B cell (primary cell): ENCODE data around the gene C20orf173. TPM values are rescaled to one million over a fixed set of nuclear protein-coding genes. Genes with fewer than 3 reads are reported as not detected.
"Not testable (repeated sequence)": the region's sequence is repeated elsewhere in the genome, so short reads cannot be mapped to it uniquely, and the experiment has no call there.

ENCODE experiments used
- ATAC-seq: fragments of 200-7000 bp; cut with Tn5 transposase; one replicate; pipeline ENCODE4 v1.10.0; 2021; ENCODE audit warnings: low read depth, mild to moderate bottlenecking, moderate number of reproducible peaks, moderate library complexity
- CTCF ChIA-PET: fragments of 350-600 bp; sonication (Branson Sonifier 250); formaldehyde crosslinking; loops from one replicate; lab custom pipeline; 2021; ENCODE audit warnings: antibody characterized with exemption, inconsistent platforms; lab: Charles Lee
- POLR2A ChIA-PET: fragments of 350-600 bp; sonication (Branson Sonifier 250); formaldehyde crosslinking; loops from one replicate; lab custom pipeline; 2021; ENCODE audit warnings: antibody characterized with exemption; lab: Charles Lee
- DNase-seq: peaks from one replicate; pipeline ENCODE4 v3.0.0; 2013
- H2AFZ ChIP-seq: 2 replicates; pipeline ENCODE4 v1.6.1; 2012; ENCODE audit warnings: mild to moderate bottlenecking, low read depth, low read length; ENCODE audit not compliant: insufficient read depth, poor library complexity, severe bottlenecking
- H3K27ac ChIP-seq, 2 donors: 1 replicate in 1 of 2; 2 replicates in 1 of 2; pipeline ENCODE4 v1.5.1; 2012 to 2013; ENCODE audit warnings: low read length in 2 of 2, mild to moderate bottlenecking in 2 of 2, moderate library complexity in 1 of 2
- H3K27me3 ChIP-seq, 4 experiments: fragments of 200-600 bp in 1 of 4; sonication (generic) in 1 of 4; replicated peaks in 1 of 4; 1 replicate in 2 of 4; 2 replicates in 2 of 4; pipeline versions ENCODE4 v1.6.1 to v1.7.0; 2013 to 2016; ENCODE audit warnings: low read length in 3 of 4, mild to moderate bottlenecking in 2 of 4, mixed read lengths in 1 of 4, moderate library complexity in 1 of 4; ENCODE audit not compliant: insufficient read depth in 4 of 4, control insufficient read depth in 3 of 4; ENCODE audit errors: control extremely low read depth in 1 of 4
- H3K36me3 ChIP-seq, 2 experiments: replicated peaks in 1 of 2; 1 replicate in 1 of 2; 2 replicates in 1 of 2; pipeline versions ENCODE4 v1.6.1 to v1.7.1; 2013; ENCODE audit warnings: low read length in 1 of 2; ENCODE audit not compliant: insufficient read depth in 2 of 2, control insufficient read depth in 1 of 2; ENCODE audit errors: control extremely low read depth in 1 of 2, extremely low read depth in 1 of 2
- H3K4me1 ChIP-seq, 2 donors: fragments of 200-600 bp in 1 of 2; sonication (generic) in 1 of 2; 1 replicate in 1 of 2; 2 replicates in 1 of 2; pipeline versions ENCODE4 v1.5.1 to v1.6.1; 2013 to 2017; ENCODE audit warnings: low read length in 2 of 2; ENCODE audit not compliant: control insufficient read depth in 2 of 2, insufficient read depth in 2 of 2
- H3K4me2 ChIP-seq: replicated peaks from 2 replicates; pipeline ENCODE3; 2012; ENCODE audit warnings: mild to moderate bottlenecking, low read depth, low read length; ENCODE audit not compliant: poor library complexity, severe bottlenecking
- H3K4me3 ChIP-seq, 5 experiments: fragments of 200-600 bp in 1 of 5; sonication (generic) in 1 of 5; 1 replicate in 3 of 5; 2 replicates in 2 of 5; pipeline versions ENCODE4 v1.5.1 to v1.7.0; 2011 to 2016; ENCODE audit warnings: low read length in 4 of 5, mild to moderate bottlenecking in 4 of 5, low read depth in 2 of 5, control low read depth in 1 of 5, moderate library complexity in 1 of 5; ENCODE audit not compliant: insufficient read depth in 1 of 5; ENCODE audit errors: control extremely low read depth in 1 of 5, extremely low read depth in 1 of 5
- H3K79me2 ChIP-seq: fragments of 200-600 bp; sonication (generic); one replicate; pipeline ENCODE4 v1.6.0; 2016; ENCODE audit warnings: low read length; ENCODE audit not compliant: control insufficient read depth, insufficient read depth
- H3K9ac ChIP-seq: fragments of 200-600 bp; sonication (generic); 2 replicates; pipeline ENCODE4 v1.6.1; 2017; ENCODE audit warnings: mild to moderate bottlenecking, low read length, moderate library complexity
- H3K9me3 ChIP-seq, 3 donors: one replicate each; pipeline versions ENCODE4 v1.6.1 to v1.7.1; 2013; ENCODE audit warnings: low read length in 2 of 3; ENCODE audit not compliant: control insufficient read depth in 2 of 3, insufficient read depth in 1 of 3; ENCODE audit errors: control extremely low read depth in 1 of 3
- H4K20me1 ChIP-seq: 2 replicates; pipeline ENCODE4 v1.6.0; 2012; ENCODE audit warnings: mild to moderate bottlenecking, low read length; ENCODE audit not compliant: insufficient read depth, control insufficient read depth, poor library complexity, severe bottlenecking
- H3K27ac Mint-ChIP-seq: one replicate; pipeline ENCODE4 v1.8.0; 2021; ENCODE audit warnings: mixed read lengths
- H3K27me3 Mint-ChIP-seq: one replicate; pipeline ENCODE4 v1.8.0; 2021; ENCODE audit warnings: mixed read lengths
- H3K4me1 Mint-ChIP-seq: one replicate; pipeline ENCODE4 v1.8.0; 2021; ENCODE audit warnings: mixed read lengths
- H3K4me3 Mint-ChIP-seq: one replicate; pipeline ENCODE4 v1.8.0; 2021; ENCODE audit warnings: mixed read lengths
- H3K9me3 Mint-ChIP-seq: one replicate; pipeline ENCODE4 v1.8.0; 2022; ENCODE audit warnings: mixed read lengths; ENCODE audit not compliant: insufficient read depth
- EZH2 ChIP-seq: IDR thresholded peaks from 2 replicates; pipeline ENCODE4 v1.6.1; 2012; ENCODE audit warnings: borderline replicate concordance, low read depth, mild to moderate bottlenecking, moderate library complexity, low read length; ENCODE audit not compliant: insufficient read depth, poor library complexity, severe bottlenecking
- WGBS: methylation state at CpG from one replicate; pipeline ENCODE4 v1.1.5; 2013; ENCODE audit warnings: missing lambda C conversion rate; ENCODE audit not compliant: insufficient coverage; 5-methylcytosine and 5-hydroxymethylcytosine counted together
- intact Hi-C: fragments of 100-400 bp; cut with micrococcal nuclease; formaldehyde crosslinking; loops from one replicate; pipeline ENCODE4 v1.10.0; 2022
- polyA plus RNA-seq: library from polyadenylated mRNA; depleted of rRNA; stranded (reverse); fragments of >200 nt; gene quantifications from 2 replicates; pipeline ENCODE4 v1.2.3, GENCODE V29; 2012
- total RNA-seq, 2 donors: library from RNA; stranded (reverse); fragments of 120-200 nt in 1 of 2; gene quantifications; 1 replicate in 1 of 2; 2 replicates in 1 of 2; pipeline versions ENCODE4 v1.2.3 to v1.2.4, GENCODE V29; 2013 to 2022
- TF ChIP-seq, protein P1 (sequence below): fragments of 200-600 bp; IDR thresholded peaks from one replicate; pipeline ENCODE4 v1.8.0; 2022; ENCODE audit warnings: antibody characterized with exemption, mild to moderate bottlenecking

C20orf173 gene
- total and polyA plus RNA-seq, 2 donors (not counting 1 experiment from before 2014, with no cell fraction given), result not detected

GRCh38 chr20:35547329-35547728 lies 17.9 kb upstream of the C20orf173 start:
- Histone ChIP-seq H3K9ac (no peak overlapping the region), H2AFZ (no peak overlapping the region), H3K4me1 (peaks cover 3 to 8% of the 10 kb centered on the region in 2 donors), H3K27ac (no peak overlapping the region), H3K79me2 (no peaks in the 10 kb centered on the region), H3K9me3 (no peaks in the 10 kb centered on the region), H4K20me1 (no peaks in the 10 kb centered on the region), H3K4me3 (no peak overlapping the region), H3K4me2 (no peak overlapping the region), H3K36me3 (peaks cover 0 to 56% of the 10 kb centered on the region in 2 experiments), H3K27me3 (no peaks in the 10 kb centered on the region)
- H3K4me1 Mint-ChIP-seq, result peaks cover 11% of the 10 kb centered on the region
- no peak for TF ChIP-seq EZH2
- TF ChIP-seq, protein P1, sequence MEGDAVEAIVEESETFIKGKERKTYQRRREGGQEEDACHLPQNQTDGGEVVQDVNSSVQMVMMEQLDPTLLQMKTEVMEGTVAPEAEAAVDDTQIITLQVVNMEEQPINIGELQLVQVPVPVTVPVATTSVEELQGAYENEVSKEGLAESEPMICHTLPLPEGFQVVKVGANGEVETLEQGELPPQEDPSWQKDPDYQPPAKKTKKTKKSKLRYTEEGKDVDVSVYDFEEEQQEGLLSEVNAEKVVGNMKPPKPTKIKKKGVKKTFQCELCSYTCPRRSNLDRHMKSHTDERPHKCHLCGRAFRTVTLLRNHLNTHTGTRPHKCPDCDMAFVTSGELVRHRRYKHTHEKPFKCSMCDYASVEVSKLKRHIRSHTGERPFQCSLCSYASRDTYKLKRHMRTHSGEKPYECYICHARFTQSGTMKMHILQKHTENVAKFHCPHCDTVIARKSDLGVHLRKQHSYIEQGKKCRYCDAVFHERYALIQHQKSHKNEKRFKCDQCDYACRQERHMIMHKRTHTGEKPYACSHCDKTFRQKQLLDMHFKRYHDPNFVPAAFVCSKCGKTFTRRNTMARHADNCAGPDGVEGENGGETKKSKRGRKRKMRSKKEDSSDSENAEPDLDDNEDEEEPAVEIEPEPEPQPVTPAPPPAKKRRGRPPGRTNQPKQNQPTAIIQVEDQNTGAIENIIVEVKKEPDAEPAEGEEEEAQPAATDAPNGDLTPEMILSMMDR, result no peak
- CTCF ChIA-PET, result interaction anchor here (0.6 kb wide), 1 partner anchor 13 kb away, joined by 6 read pairs; no protein-coding TSS in a partner anchor
- no peaks in the 10 kb centered on the region for H3K27me3 Mint-ChIP-seq
- POLR2A ChIA-PET, result no interaction called here
- no peak for ATAC-seq
- no peak for DNase-seq
- 100% methylated on average over 7 of the region's 9 CpGs for WGBS
- no peak overlapping the region for H3K27ac Mint-ChIP-seq
- H3K9me3 Mint-ChIP-seq, result no peaks in the 10 kb centered on the region
- intact Hi-C loops, result no loop called here
- H3K4me3 Mint-ChIP-seq, result no peak overlapping the region

- Histone ChIP-seq H3K27me3 (no peaks in the 10 kb centered on the region), H3K4me3 (no peak overlapping the region), H3K9me3 (no peaks in the 10 kb centered on the region), H3K79me2 (no peaks in the 10 kb centered on the region), H4K20me1 (no peaks in the 10 kb centered on the region), H3K27ac (no peak overlapping the region), H2AFZ (no peak overlapping the region), H3K9ac (no peak overlapping the region), H3K36me3 (peaks cover 0 to 45% of the 10 kb centered on the region in 2 experiments), H3K4me1 (peaks cover 8 to 17% of the 10 kb centered on the region in 2 donors), H3K4me2 (no peak overlapping the region)
- intact Hi-C loops, result no loop called here
- ATAC-seq, result no peak
- TF ChIP-seq, protein P1, result no peak
- POLR2A ChIA-PET, result no interaction called here
- Mint-ChIP-seq H3K4me3 (no peak overlapping the region), H3K27me3 (no peaks in the 10 kb centered on the region), H3K27ac (no peak overlapping the region), H3K4me1 (peaks cover 21% of the 10 kb centered on the region), H3K9me3 (no peaks in the 10 kb centered on the region)
- CTCF ChIA-PET, result no interaction called here
- 82% methylated on average over 1 of the region's 1 CpG for WGBS
- no peak for DNase-seq
These were observed 16.7 kb upstream of the C20orf173 start for GRCh38 chr20:35546127-35546526.

DNA sequence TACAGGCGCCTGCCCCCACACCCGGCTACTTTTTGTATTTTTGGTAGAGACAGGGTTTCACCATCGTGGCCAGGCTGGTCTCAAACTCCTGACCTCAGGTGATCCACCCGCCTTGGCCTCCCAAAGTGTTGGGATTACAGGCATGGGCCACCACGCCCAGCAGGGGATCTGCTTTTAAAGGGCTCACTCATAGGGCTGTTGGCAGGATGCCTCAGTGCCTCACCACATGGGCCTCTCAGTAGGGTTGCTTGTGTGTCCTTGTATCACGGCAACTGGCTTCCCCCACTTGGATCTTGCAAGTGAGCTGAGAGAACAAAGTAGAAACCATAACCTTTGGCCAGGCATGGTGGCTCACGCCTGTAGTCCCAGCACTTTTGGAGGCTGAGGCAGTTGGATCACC lies 15.5 kb upstream of the C20orf173 start:
- H3K9me3 ChIP-seq, H3K27ac ChIP-seq, H3K4me3 ChIP-seq, H3K4me3 Mint-ChIP-seq, H3K27me3 ChIP-seq, H3K9me3 Mint-ChIP-seq, CTCF ChIA-PET, ATAC-seq, H3K79me2 ChIP-seq, H2AFZ ChIP-seq, DNase-seq, H3K4me2 ChIP-seq, H4K20me1 ChIP-seq, H3K9ac ChIP-seq, H3K27ac Mint-ChIP-seq, H3K27me3 Mint-ChIP-seq, POLR2A ChIA-PET: not testable (repeated sequence)
- Histone ChIP-seq H3K4me1 (peaks cover 9 to 18% of the 10 kb centered on the region in 2 donors), H3K36me3 (peaks cover 0 to 37% of the 10 kb centered on the region in 2 experiments)
- intact Hi-C loops, result loop anchor here (5.0 kb wide), 6 partner anchors 227 to 1553 kb away; partner anchors contain the start of genes AHCY, EDEM2, EIF6 and PHF20
- 99% methylated on average over 7 of the region's 7 CpGs for WGBS
- H3K4me1 Mint-ChIP-seq, result peaks cover 23% of the 10 kb centered on the region
